Stimulated activated effector memory CD8-positive, alpha-beta T cell treated with anti-CD3 and anti-CD28 coated beads, Interleukin-12 subunit alpha, Interleukin-12 subunit beta, amount 100 ng/mL, for 72 hours (primary cell): ENCODE data around the gene TIMM17A.
A peak's percentile ranks its signal among the peaks of the same experiment; 100 is the strongest.
"Not testable (repeated sequence)": the region's sequence is repeated elsewhere in the genome, so short reads cannot be mapped to it uniquely, and the experiment has no call there.

Experiments
- ATAC-seq: fragments of 150-1000 bp; cut with Tn5 transposase; 2 replicates; pipeline ENCODE4 v1.10.0; 2021
- DNase-seq, 2 donors: peaks; one replicate each; pipeline ENCODE4 v3.0.0; 2021 to 2022; ENCODE audit warnings: low spot score in 2 of 2
- H3K27ac Mint-ChIP-seq: one replicate; pipeline ENCODE4 v1.8.0; 2022; ENCODE audit warnings: mild to moderate bottlenecking, mixed read lengths
- H3K36me3 Mint-ChIP-seq: one replicate; pipeline ENCODE4 v1.8.0; 2022; ENCODE audit warnings: mild to moderate bottlenecking, mixed read lengths
- H3K4me1 Mint-ChIP-seq: one replicate; pipeline ENCODE4 v1.8.0; 2022; ENCODE audit warnings: mixed read lengths
- H3K4me3 Mint-ChIP-seq: one replicate; pipeline ENCODE4 v1.8.0; 2022; ENCODE audit warnings: mild to moderate bottlenecking, mixed read lengths
- H3K9me3 Mint-ChIP-seq: one replicate; pipeline ENCODE4 v1.8.0; 2022; ENCODE audit warnings: mixed read lengths

The TIMM17A gene

GRCh38 chr1:202013603-202014002 is 58.3 kb downstream of the TIMM17A start:
- peaks cover 1% of the 10 kb centered on the region for H3K4me1 Mint-ChIP-seq
- ATAC-seq, result no peak

GRCh38 chr1:202014060-202014459 is 58.8 kb downstream of the TIMM17A start:
- no peak overlapping the region for H3K27ac Mint-ChIP-seq
- DNase-seq (no peak), ATAC-seq (no peak)
- no peaks in the 10 kb centered on the region for H3K36me3 Mint-ChIP-seq
- H3K4me1 Mint-ChIP-seq, result peaks cover 6% of the 10 kb centered on the region
- H3K9me3 Mint-ChIP-seq, result no peaks in the 10 kb centered on the region
- no peak overlapping the region for H3K4me3 Mint-ChIP-seq

More at GRCh38 chr1:202013603-202014002, 58.3 kb downstream of the TIMM17A start:
- Mint-ChIP-seq H3K36me3 (no peaks in the 10 kb centered on the region), H3K4me3 (no peak overlapping the region), H3K9me3 (no peaks in the 10 kb centered on the region), H3K27ac (no peak overlapping the region)
- no peak for DNase-seq

- H3K9me3 Mint-ChIP-seq, result no peaks in the 10 kb centered on the region
- peaks cover 7% of the 10 kb centered on the region for H3K4me1 Mint-ChIP-seq
- no peaks in the 10 kb centered on the region for H3K36me3 Mint-ChIP-seq
- no peak overlapping the region for H3K4me3 Mint-ChIP-seq
- no peak for ATAC-seq
- no peak overlapping the region for H3K27ac Mint-ChIP-seq
- DNase-seq, result no peak
These were observed 59.8 kb downstream of the TIMM17A start for GRCh38 chr1:202014915-202015661.

- Mint-ChIP-seq H3K27ac (no peak overlapping the region), H3K36me3 (no peaks in the 10 kb centered on the region), H3K4me1 (peaks cover 7% of the 10 kb centered on the region), H3K4me3 (no peak overlapping the region), H3K9me3 (no peaks in the 10 kb centered on the region)
- ATAC-seq (no peak), DNase-seq (no peak)
These were observed 60.3 kb downstream of the TIMM17A start for GRCh38 chr1:202015662-202015937.

GRCh38 chr1:202016022-202016810 is 60.9 kb downstream of the TIMM17A start:
- no peaks in the 10 kb centered on the region for H3K9me3 Mint-ChIP-seq
- no peak overlapping the region for H3K27ac Mint-ChIP-seq
- DNase-seq, result no peak
- no peaks in the 10 kb centered on the region for H3K36me3 Mint-ChIP-seq
- peaks cover 7% of the 10 kb centered on the region for H3K4me1 Mint-ChIP-seq
- no peak overlapping the region for H3K4me3 Mint-ChIP-seq
- no peak for ATAC-seq

GRCh38 chr1:202016811-202017748 is 61.8 kb downstream of the TIMM17A start:
- DNase-seq (no peak), ATAC-seq (no peak)
- Mint-ChIP-seq H3K4me1 (peaks cover 7% of the 10 kb centered on the region), H3K4me3 (no peak overlapping the region), H3K27ac (no peak overlapping the region), H3K36me3 (no peaks in the 10 kb centered on the region), H3K9me3 (no peaks in the 10 kb centered on the region)

- ATAC-seq (peak; percentile 33), DNase-seq (no peak)
- Mint-ChIP-seq H3K27ac (no peak overlapping the region), H3K9me3 (no peaks in the 10 kb centered on the region), H3K4me1 (peaks cover 7% of the 10 kb centered on the region), H3K36me3 (no peaks in the 10 kb centered on the region), H3K4me3 (no peak overlapping the region)
These were observed 62.6 kb downstream of the TIMM17A start for GRCh38 chr1:202017749-202018467.

- Mint-ChIP-seq H3K27ac (no peak overlapping the region), H3K4me3 (no peak overlapping the region), H3K4me1 (peaks cover 7% of the 10 kb centered on the region), H3K36me3 (no peaks in the 10 kb centered on the region), H3K9me3 (no peaks in the 10 kb centered on the region)
- DNase-seq (no peak), ATAC-seq (peak; percentile 5)
These were observed 63.3 kb downstream of the TIMM17A start for GRCh38 chr1:202018468-202019234.

- H3K27ac Mint-ChIP-seq, H3K9me3 Mint-ChIP-seq, H3K4me3 Mint-ChIP-seq, H3K36me3 Mint-ChIP-seq, ATAC-seq, H3K4me1 Mint-ChIP-seq, DNase-seq: not testable (repeated sequence)
These were observed 63.9 kb downstream of the TIMM17A start for GRCh38 chr1:202019235-202019558.
